ENCODE data around the gene DFFB. TPM values are rescaled to one million over a fixed set of nuclear protein-coding genes. Genes with fewer than 3 reads are reported as not detected.
"Not testable (repeated sequence)": the region's sequence is repeated elsewhere in the genome, so short reads cannot be mapped to it uniquely, and the experiment has no call there.

Gene DFFB
- 45.4 TPM for total RNA-seq

GRCh38 chr1:3856923-3857790 is at the start of gene DFFB, which contains the start of gene CEP104:
Gene DFFB (plus strand): TSS chr1:3857476. CDS start chr1:3857604, 128 bp downstream.
Gene CEP104 (minus strand): TSS chr1:3857211. CDS start chr1:3852407, 4,804 bp downstream.
- intact Hi-C loops (cut with DNase I) = loop anchor here (2.0 to 5.0 kb wide), 2 partner anchors 44 to 60 kb away; partner anchors contain the start of genes C1orf174 and LRRC47
- peaks cover 6 to 15% of the 10 kb centered on the region in 2 donors for H3K4me1 ChIP-seq
- H3K36me3 ChIP-seq = peaks cover 0 to under 1% of the 10 kb centered on the region in 2 donors
- peak; percentile 76 to 92 for DNase-seq (ENCODE audit: low spot score in 2 of 2)
- no peaks in the 10 kb centered on the region for H3K27me3 ChIP-seq
- no peaks in the 10 kb centered on the region for H3K9me3 ChIP-seq
- peak within 1 kb of the TSS; percentile 94 to 98 for H3K4me3 ChIP-seq
- peak in 1 of 3 experiments; percentile 7 for TF ChIP-seq CTCF (IDR thresholded peaks at IDR 0.05)
- peak within 1 kb of the TSS; percentile 79 to 80 for H3K27ac ChIP-seq

GRCh38 chr1:3807769-3808168 is 49.5 kb upstream of the DFFB start:
- no peaks in the 10 kb centered on the region for H3K9me3 ChIP-seq
- no peak for TF ChIP-seq CTCF (IDR thresholded peaks at IDR 0.05)
- H3K36me3 ChIP-seq = no peaks in the 10 kb centered on the region
- no peak overlapping the region for H3K27ac ChIP-seq
- no peaks in the 10 kb centered on the region for H3K4me1 ChIP-seq
- no peak overlapping the region for H3K4me3 ChIP-seq
- no peak for DNase-seq (ENCODE audit: low spot score in 2 of 2)
- intact Hi-C loops (cut with DNase I) = no loop called here
- H3K27me3 ChIP-seq = no peaks in the 10 kb centered on the region

GRCh38 chr1:3809680-3810079 is 47.6 kb upstream of the DFFB start:
- DNase-seq (ENCODE audit: low spot score in 2 of 2) = no peak
- intact Hi-C loops (cut with DNase I) = no loop called here
- H3K27ac ChIP-seq = no peak overlapping the region

GRCh38 chr1:3810149-3810761 is 47.0 kb upstream of the DFFB start:
- not testable (repeated sequence) for DNase-seq (ENCODE audit: low spot score in 2 of 2)

More at GRCh38 chr1:3809680-3810079, 47.6 kb upstream of the DFFB start:
- Histone ChIP-seq H3K36me3 (peaks cover 7 to 12% of the 10 kb centered on the region in 2 donors), H3K4me1 (no peaks in the 10 kb centered on the region), H3K9me3 (no peaks in the 10 kb centered on the region), H3K27me3 (no peaks in the 10 kb centered on the region), H3K4me3 (no peak overlapping the region)
- no peak for TF ChIP-seq CTCF (IDR thresholded peaks at IDR 0.05)

GRCh38 chr1:3811595-3811911 is 45.7 kb upstream of the DFFB start:
- no peaks in the 10 kb centered on the region for H3K27me3 ChIP-seq
- H3K36me3 ChIP-seq = peaks cover 25 to 30% of the 10 kb centered on the region in 2 donors
- no peaks in the 10 kb centered on the region for H3K9me3 ChIP-seq
- no peak for DNase-seq (ENCODE audit: low spot score in 2 of 2)
- intact Hi-C loops (cut with DNase I) = no loop called here
- no peaks in the 10 kb centered on the region for H3K4me1 ChIP-seq
- no peak overlapping the region for H3K4me3 ChIP-seq
- no peak overlapping the region for H3K27ac ChIP-seq
- TF ChIP-seq CTCF (IDR thresholded peaks at IDR 0.05) = no peak

More at GRCh38 chr1:3810149-3810761, 47.0 kb upstream of the DFFB start:
- H3K4me1 ChIP-seq; H3K27me3 ChIP-seq; H3K27ac ChIP-seq; H3K9me3 ChIP-seq; intact Hi-C loops (cut with DNase I); H3K4me3 ChIP-seq: not testable (repeated sequence)
- peaks cover 13 to 18% of the 10 kb centered on the region in 2 donors for H3K36me3 ChIP-seq

GRCh38 chr1:3814065-3814464 is 43.2 kb upstream of the DFFB start:
- Histone ChIP-seq H3K9me3 (no peaks in the 10 kb centered on the region), H3K27me3 (no peaks in the 10 kb centered on the region), H3K4me1 (no peaks in the 10 kb centered on the region), H3K4me3 (no peak overlapping the region), H3K36me3 (peaks cover 29 to 41% of the 10 kb centered on the region in 2 donors), H3K27ac (no peak overlapping the region)
- DNase-seq (ENCODE audit: low spot score in 2 of 2) = no peak
- no peak for TF ChIP-seq CTCF (IDR thresholded peaks at IDR 0.05)
- intact Hi-C loops (cut with DNase I) = no loop called here
